Measurements from ENCODE around the gene EFHC1. TPM values are rescaled to one million over a fixed set of nuclear protein-coding genes. Genes with fewer than 3 reads are reported as not detected.

Gene EFHC1
- total RNA-seq, 1 donor from 2014 or later: 29.0 TPM

- no peak overlapping the region for H3K27ac Mint-ChIP-seq (ENCODE audit: unreplicated experiment)
- H3K4me3 Mint-ChIP-seq (ENCODE audit: unreplicated experiment): no peak overlapping the region
- H3K27me3 Mint-ChIP-seq (ENCODE audit: unreplicated experiment): peaks cover 2% of the 10 kb centered on the region
- peaks cover 18% of the 10 kb centered on the region for H3K4me1 Mint-ChIP-seq (ENCODE audit: unreplicated experiment)
- no peak for DNase-seq (ENCODE audit: low spot score)
- TF ChIP-seq CTCF (IDR thresholded peaks at IDR 0.05; ENCODE audit: unreplicated experiment): no peak
- no peaks in the 10 kb centered on the region for H3K36me3 Mint-ChIP-seq (ENCODE audit: low read depth, unreplicated experiment)
- H3K9me3 Mint-ChIP-seq (ENCODE audit: unreplicated experiment): no peaks in the 10 kb centered on the region
These were observed 137.5 kb downstream of the EFHC1 start for GRCh38 chr6:52557389-52558265.

- Mint-ChIP-seq H3K4me1 (ENCODE audit: unreplicated experiment) (peaks cover 13% of the 10 kb centered on the region), H3K27ac (ENCODE audit: unreplicated experiment) (no peak overlapping the region), H3K4me3 (ENCODE audit: unreplicated experiment) (no peak overlapping the region), H3K9me3 (ENCODE audit: unreplicated experiment) (no peaks in the 10 kb centered on the region), H3K27me3 (ENCODE audit: unreplicated experiment) (peaks cover 2% of the 10 kb centered on the region), H3K36me3 (ENCODE audit: low read depth, unreplicated experiment) (no peaks in the 10 kb centered on the region)
- no peak for DNase-seq (ENCODE audit: low spot score)
- no peak for TF ChIP-seq CTCF (IDR thresholded peaks at IDR 0.05; ENCODE audit: unreplicated experiment)
These were observed 138.3 kb downstream of the EFHC1 start for GRCh38 chr6:52558266-52559000.

DNA sequence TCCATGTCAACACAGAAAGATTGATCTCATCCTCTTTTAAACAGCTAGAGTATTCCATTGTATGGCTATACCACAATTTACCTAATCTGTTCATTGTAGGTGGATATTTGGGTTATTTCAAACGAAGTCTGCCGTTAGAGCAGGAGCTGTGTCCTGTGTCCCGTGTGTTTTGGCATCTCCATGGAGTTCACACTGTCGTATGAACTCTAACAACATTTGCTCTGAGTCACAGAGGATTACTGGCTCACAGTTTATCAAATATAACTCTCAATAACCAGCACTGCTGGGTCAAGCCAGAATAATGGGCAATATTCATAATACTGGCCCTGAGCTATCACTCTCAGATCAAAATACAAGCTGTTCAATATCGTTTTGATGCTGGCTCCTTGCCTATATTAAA, 140.3 kb downstream of the EFHC1 start:
- Mint-ChIP-seq H3K36me3 (ENCODE audit: low read depth, unreplicated experiment) (no peaks in the 10 kb centered on the region), H3K4me1 (ENCODE audit: unreplicated experiment) (peaks cover 9% of the 10 kb centered on the region), H3K9me3 (ENCODE audit: unreplicated experiment) (no peaks in the 10 kb centered on the region), H3K27me3 (ENCODE audit: unreplicated experiment) (peaks cover 2% of the 10 kb centered on the region), H3K27ac (ENCODE audit: unreplicated experiment) (no peak overlapping the region), H3K4me3 (ENCODE audit: unreplicated experiment) (no peak overlapping the region)
- no peak for DNase-seq (ENCODE audit: low spot score)
- no peak for TF ChIP-seq CTCF (IDR thresholded peaks at IDR 0.05; ENCODE audit: unreplicated experiment)

DNA sequence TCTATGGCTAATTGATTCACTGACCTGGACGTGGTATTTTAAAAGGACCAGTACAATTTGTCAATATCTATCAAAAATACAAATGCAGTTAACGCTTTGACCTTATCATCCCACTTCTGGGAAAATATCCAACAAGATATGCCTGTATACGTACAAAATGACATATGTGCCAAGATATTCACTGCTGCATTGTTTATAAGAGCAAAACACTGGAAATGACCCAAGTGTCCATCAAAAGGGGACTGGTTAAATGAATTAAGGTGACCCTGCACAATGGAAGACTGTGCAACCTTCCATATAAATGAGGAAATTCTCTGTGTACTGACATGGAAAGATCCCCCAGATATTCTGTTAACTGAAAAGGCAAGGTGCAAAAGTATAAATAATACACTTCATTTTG, 142.8 kb downstream of the EFHC1 start:
- H3K27ac Mint-ChIP-seq (ENCODE audit: unreplicated experiment): no peak overlapping the region
- peaks cover 2% of the 10 kb centered on the region for H3K27me3 Mint-ChIP-seq (ENCODE audit: unreplicated experiment)
- TF ChIP-seq CTCF (IDR thresholded peaks at IDR 0.05; ENCODE audit: unreplicated experiment): no peak

GRCh38 chr6:52564856-52565255, 144.7 kb downstream of the EFHC1 start:
- no peak for TF ChIP-seq CTCF (IDR thresholded peaks at IDR 0.05; ENCODE audit: unreplicated experiment)
- Mint-ChIP-seq H3K9me3 (ENCODE audit: unreplicated experiment) (no peaks in the 10 kb centered on the region), H3K36me3 (ENCODE audit: low read depth, unreplicated experiment) (peaks cover 5% of the 10 kb centered on the region), H3K27ac (ENCODE audit: unreplicated experiment) (no peak overlapping the region), H3K27me3 (ENCODE audit: unreplicated experiment) (peaks cover 2% of the 10 kb centered on the region), H3K4me3 (ENCODE audit: unreplicated experiment) (no peak overlapping the region), H3K4me1 (ENCODE audit: unreplicated experiment) (peaks cover 46% of the 10 kb centered on the region)
- DNase-seq (ENCODE audit: low spot score): no peak

More for the DNA sequence above, 142.8 kb downstream of the EFHC1 start:
- Mint-ChIP-seq H3K4me3 (ENCODE audit: unreplicated experiment) (no peak overlapping the region), H3K9me3 (ENCODE audit: unreplicated experiment) (no peaks in the 10 kb centered on the region), H3K36me3 (ENCODE audit: low read depth, unreplicated experiment) (peaks cover 5% of the 10 kb centered on the region), H3K4me1 (ENCODE audit: unreplicated experiment) (peaks cover 30% of the 10 kb centered on the region)
- DNase-seq (ENCODE audit: low spot score): no peak
